Naive thymus-derived CD8-positive, alpha-beta T cell (primary cell): ENCODE data around the gene ATP1B3. TPM values are rescaled to one million over a fixed set of nuclear protein-coding genes. Genes with fewer than 3 reads are reported as not detected.

Experiments
- ATAC-seq, 2 donors: fragments of 150-1000 bp; cut with Tn5 transposase in 1 of 2; sonication (Bioruptor Pico), chemical (Tn5 transposase) in 1 of 2; 1 replicate in 1 of 2; 2 replicates in 1 of 2; pipeline ENCODE4 v1.10.0; 2021; ENCODE audit warnings: mild to moderate bottlenecking in 2 of 2, moderate library complexity in 2 of 2
- POLR2A ChIA-PET: fragments of 350-600 bp; sonication (Branson Sonifier 250); formaldehyde crosslinking; loops from one replicate; lab custom pipeline; 2021; ENCODE audit warnings: antibody characterized with exemption; lab: Charles Lee
- DNase-seq, 10 donors: peaks; one replicate each; pipeline versions ENCODE4 v3.0.0 to v3.0.0-alpha.2; 2020 to 2022
- H3K27ac Mint-ChIP-seq, 10 donors: one replicate each; pipeline ENCODE4 v1.8.0; 2020 to 2022; ENCODE audit warnings: mild to moderate bottlenecking in 10 of 10, mixed read lengths in 10 of 10, moderate library complexity in 4 of 10, inconsistent platforms in 1 of 10
- H3K27me3 Mint-ChIP-seq, 5 donors: one replicate each; pipeline ENCODE4 v1.8.0; 2021 to 2022; ENCODE audit warnings: mixed read lengths in 5 of 5
- H3K36me3 Mint-ChIP-seq, 3 donors: one replicate each; pipeline ENCODE4 v1.8.0; 2020 to 2022; ENCODE audit warnings: mixed read lengths in 3 of 3, mild to moderate bottlenecking in 2 of 3, inconsistent platforms in 1 of 3
- H3K4me1 Mint-ChIP-seq, 4 donors: one replicate each; pipeline ENCODE4 v1.8.0; 2021 to 2022; ENCODE audit warnings: mixed read lengths in 4 of 4
- H3K4me3 Mint-ChIP-seq, 10 donors: one replicate each; pipeline ENCODE4 v1.8.0; 2020 to 2022; ENCODE audit warnings: mild to moderate bottlenecking in 10 of 10, mixed read lengths in 10 of 10, moderate library complexity in 6 of 10, inconsistent platforms in 1 of 10
- H3K9me3 Mint-ChIP-seq, 9 donors: one replicate each; pipeline ENCODE4 v1.8.0; 2020 to 2022; ENCODE audit warnings: mixed read lengths in 9 of 9, mild to moderate bottlenecking in 3 of 9, inconsistent platforms in 1 of 9, moderate library complexity in 1 of 9
- polyA plus RNA-seq, 3 donors: library from polyadenylated mRNA; unstranded; fragments of 300-500 nt; fragmentation: Illumina TruSeq; gene quantifications; one replicate each; pipeline ENCODE4 v1.2.3, GENCODE V29; 2021
- total RNA-seq, 8 experiments: library from RNA in 2 of 8; stranded (reverse) in 2 of 8; gene quantifications; one replicate each; pipeline ENCODE4 v1.2.3 and lab custom pipeline; 2021 to 2026

The ATP1B3 gene
- 10 to 100 TPM; 25.6 to 31.3 TPM for total RNA-seq
- polyA plus RNA-seq: 100 to 1,000 TPM in 1 of 3 donors, 10 to 100 TPM in 2; 69.1 to 104 (median 76.9) TPM
- total RNA-seq (lab: John Stamatoyannopoulos, UW): 21.7 to 239 (median 38.9) reads per million in 6 experiments

DNA sequence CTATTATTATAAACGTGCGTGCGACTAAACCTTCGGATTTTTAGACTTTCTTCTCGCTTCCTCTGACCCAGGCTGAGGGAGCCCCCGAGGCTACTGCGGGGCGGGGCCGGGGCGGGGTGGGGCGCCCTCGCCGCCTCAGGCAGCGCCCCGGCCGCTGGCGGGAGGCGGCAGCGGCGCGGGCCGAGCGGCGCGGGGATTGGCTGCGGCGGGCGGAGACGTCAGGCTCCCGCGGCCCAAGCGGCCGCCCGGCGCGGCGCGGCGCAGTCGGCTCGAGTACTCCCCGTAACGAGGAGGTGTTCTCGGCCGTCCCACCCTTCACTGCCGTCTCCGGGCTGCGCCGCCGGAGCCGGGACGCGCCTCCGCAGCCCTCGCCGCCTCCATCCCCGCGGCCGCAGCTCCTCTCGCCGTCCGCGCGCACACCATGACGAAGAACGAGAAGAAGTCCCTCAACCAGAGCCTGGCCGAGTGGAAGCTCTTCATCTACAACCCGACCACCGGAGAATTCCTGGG, at the start of gene ATP1B3:
Gene ATP1B3 (plus strand): TSS at position 263 of the 510 bp plus-strand sequence. CDS start 159 bp downstream, at position 422.
- peak within 1 kb of the TSS; percentile 86 to 98 (median 94) for H3K27ac Mint-ChIP-seq
- DNase-seq (peak; percentile 73 to 89 (median 79)), ATAC-seq (peak; percentile 73 to 81)
- no peaks in the 10 kb centered on the region for H3K36me3 Mint-ChIP-seq
- H3K27me3 Mint-ChIP-seq: no peaks in the 10 kb centered on the region
- POLR2A ChIA-PET: interaction anchor here (0.7 to 4.4 kb wide), 7 partner anchors 37 to 389 kb away, joined by 3 to 44 read pairs (median 5); partner anchors contain the start of genes RASA2 and RNF7
- peaks cover 9 to 43% (median 34%) of the 10 kb centered on the region in 4 donors for H3K4me1 Mint-ChIP-seq
- peak within 1 kb of the TSS; percentile 84 to 96 (median 91) for H3K4me3 Mint-ChIP-seq
- no peaks in the 10 kb centered on the region for H3K9me3 Mint-ChIP-seq

DNA sequence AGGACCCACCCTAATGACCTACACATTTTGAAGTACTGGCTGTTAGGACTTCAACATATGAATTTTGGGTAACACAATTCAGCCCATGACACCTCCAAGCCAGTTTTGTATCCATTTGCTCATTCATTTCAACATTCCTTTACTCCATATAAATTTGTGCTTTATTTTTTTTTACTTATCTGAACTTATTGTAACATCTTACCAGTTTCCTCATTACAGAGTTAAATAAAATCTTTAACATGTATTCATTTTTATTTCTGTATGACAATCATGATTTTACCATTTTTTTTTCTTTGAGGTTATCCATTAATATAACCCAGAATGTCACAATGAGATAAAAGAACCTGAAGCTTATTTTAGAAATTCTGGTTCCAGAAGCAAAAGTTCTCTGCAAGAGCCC, 48.0 kb upstream of the ATP1B3 start:
- Mint-ChIP-seq H3K4me1 (peaks cover 0 to 3% (median 0%) of the 10 kb centered on the region in 4 donors), H3K4me3 (no peak overlapping the region), H3K9me3 (no peaks in the 10 kb centered on the region), H3K27me3 (no peaks in the 10 kb centered on the region), H3K27ac (peak overlapping the region in 1 of 10 donors; percentile 55), H3K36me3 (no peaks in the 10 kb centered on the region)
- POLR2A ChIA-PET: no interaction called here
- ATAC-seq: no peak
- DNase-seq: no peak

DNA sequence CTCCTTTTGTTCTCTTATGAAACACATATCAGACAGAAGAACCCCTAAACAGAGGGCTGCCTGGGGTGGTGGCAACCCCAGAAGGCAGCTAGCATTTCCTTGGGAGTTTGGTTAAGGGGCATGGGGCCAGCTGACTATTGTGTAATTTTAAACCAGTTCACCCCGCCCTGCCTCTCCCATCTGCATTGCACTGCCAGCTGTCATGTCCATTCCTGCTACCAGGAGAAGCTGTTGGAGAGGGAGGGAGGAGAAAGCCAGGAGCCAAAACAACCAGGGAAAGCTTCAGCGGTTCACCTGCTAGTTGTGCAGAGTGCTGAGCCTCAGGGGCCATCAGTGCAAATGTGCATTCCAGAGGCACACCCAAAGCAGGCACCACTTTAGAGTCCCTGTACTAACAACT, 47.6 kb upstream of the ATP1B3 start:
- Mint-ChIP-seq H3K4me3 (no peak overlapping the region), H3K36me3 (no peaks in the 10 kb centered on the region), H3K27me3 (no peaks in the 10 kb centered on the region), H3K27ac (peak overlapping the region in 1 of 10 donors; percentile 55), H3K9me3 (no peaks in the 10 kb centered on the region), H3K4me1 (peaks cover 0 to 3% (median 0%) of the 10 kb centered on the region in 4 donors)
- no peak for ATAC-seq
- POLR2A ChIA-PET: no interaction called here
- no peak for DNase-seq

DNA sequence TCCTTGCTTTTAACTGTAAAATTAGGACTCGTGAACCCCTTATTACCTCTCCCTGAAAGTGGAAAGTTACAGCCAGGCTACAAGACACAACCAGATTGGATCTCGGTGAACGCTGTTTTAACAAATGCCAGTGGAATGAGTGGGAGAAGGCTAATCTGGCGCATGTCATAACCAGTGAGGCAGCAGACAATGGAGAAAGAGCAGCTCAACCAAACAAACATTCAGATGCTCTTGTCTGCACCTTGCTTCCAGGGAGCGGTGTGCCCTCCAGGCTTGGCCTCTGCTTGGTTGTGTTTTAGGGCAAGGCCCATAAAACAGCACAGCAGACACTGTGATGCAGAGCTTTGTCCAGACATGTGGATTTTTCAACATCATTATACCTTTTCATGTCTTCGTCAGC, 45.9 kb upstream of the ATP1B3 start:
- no peak for ATAC-seq
- H3K4me1 Mint-ChIP-seq: peaks cover 0 to 3% (median 0%) of the 10 kb centered on the region in 4 donors
- no peaks in the 10 kb centered on the region for H3K27me3 Mint-ChIP-seq
- H3K4me3 Mint-ChIP-seq: no peak overlapping the region
- H3K36me3 Mint-ChIP-seq: no peaks in the 10 kb centered on the region
- DNase-seq: no peak
- H3K27ac Mint-ChIP-seq: no peak overlapping the region
- POLR2A ChIA-PET: no interaction called here
- H3K9me3 Mint-ChIP-seq: no peaks in the 10 kb centered on the region

DNA sequence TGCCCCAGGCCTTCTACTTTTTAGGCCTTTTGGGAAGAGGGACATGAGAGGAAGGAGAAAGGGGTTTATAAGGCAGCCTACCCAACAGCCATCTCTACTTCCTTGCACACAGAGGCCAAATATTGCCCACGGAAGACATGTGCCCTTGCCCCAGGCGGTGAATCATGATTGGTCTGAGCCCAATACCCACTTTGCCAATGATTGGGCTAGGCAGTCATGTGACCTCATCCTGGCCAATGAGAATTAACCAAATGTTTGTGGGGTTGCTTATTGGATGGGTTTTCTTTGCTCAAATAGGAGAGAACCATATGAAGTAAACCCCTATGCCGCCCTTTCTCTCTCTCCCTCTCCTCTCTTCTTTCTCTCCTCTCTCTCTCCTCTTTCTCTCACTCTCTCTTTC, 42.2 kb upstream of the ATP1B3 start:
- Mint-ChIP-seq H3K4me3 (no peak overlapping the region), H3K36me3 (no peaks in the 10 kb centered on the region), H3K27me3 (no peaks in the 10 kb centered on the region), H3K27ac (no peak overlapping the region), H3K9me3 (no peaks in the 10 kb centered on the region), H3K4me1 (peaks cover 0 to 3% (median 0%) of the 10 kb centered on the region in 4 donors)
- DNase-seq: no peak
- ATAC-seq: no peak
- POLR2A ChIA-PET: interaction anchor here (0.7 kb wide), 1 partner anchor 81 kb away, joined by 4 read pairs; no protein-coding TSS in a partner anchor

DNA sequence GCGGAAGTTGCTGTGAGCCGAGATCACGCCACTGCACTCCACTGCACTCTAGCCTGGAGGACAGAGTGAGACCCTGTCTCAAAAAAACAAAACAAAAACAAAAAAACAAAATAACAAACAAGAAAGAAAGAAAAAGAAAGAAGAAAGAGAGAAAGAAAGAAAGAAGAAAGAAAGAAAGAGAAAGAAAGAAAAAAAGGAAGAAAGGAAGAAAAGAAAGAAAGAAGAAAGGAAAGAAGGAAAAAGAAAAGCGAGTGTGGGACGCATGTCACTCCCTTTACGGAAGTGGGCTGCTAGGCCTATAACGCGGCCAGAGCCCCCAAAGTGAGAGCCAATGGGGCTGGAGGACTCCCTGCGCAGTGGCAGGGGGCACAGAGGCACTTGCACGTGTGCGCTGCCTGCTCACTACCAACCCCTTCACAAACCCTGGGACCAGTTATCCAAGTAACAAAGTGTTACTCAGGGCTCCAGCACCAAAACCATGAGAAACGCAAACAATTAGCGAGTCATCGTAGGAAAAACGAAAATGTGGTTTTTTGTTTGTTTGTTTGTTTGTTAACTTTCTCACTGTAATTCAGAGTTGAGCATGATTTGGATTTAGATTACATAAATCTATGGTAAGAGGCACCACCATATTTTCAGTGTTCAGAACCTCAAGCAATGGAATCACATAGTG, 40.8 kb upstream of the ATP1B3 start:
- Mint-ChIP-seq H3K27me3 (no peaks in the 10 kb centered on the region), H3K9me3 (no peaks in the 10 kb centered on the region), H3K36me3 (no peaks in the 10 kb centered on the region), H3K4me1 (peaks cover under 1 to 5% (median 2%) of the 10 kb centered on the region in 4 donors), H3K27ac (no peak overlapping the region), H3K4me3 (no peak overlapping the region)
- POLR2A ChIA-PET: no interaction called here
- DNase-seq: no peak
- ATAC-seq: no peak

DNA sequence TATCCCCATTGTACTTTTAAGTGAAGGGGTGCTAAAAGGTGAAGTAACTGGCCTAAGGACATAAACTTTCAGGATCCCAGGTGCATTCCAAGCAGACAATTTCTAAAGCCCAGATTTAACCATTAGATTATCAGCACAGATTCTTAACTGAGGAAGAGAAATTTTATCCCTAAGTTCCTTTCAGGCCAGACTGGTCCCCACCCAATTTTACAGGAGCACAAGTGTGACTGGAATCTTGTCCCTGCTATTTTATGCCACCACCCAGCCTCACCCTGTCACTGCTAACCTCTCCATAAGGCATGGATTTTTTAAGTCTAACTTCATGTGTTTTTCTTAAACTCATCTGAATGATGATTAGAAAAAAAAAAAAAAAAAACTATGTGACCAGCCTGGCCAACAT, 37.1 kb upstream of the ATP1B3 start:
- H3K4me1 Mint-ChIP-seq: peaks cover 8 to 10% (median 9%) of the 10 kb centered on the region in 4 donors
- ATAC-seq: no peak
- no peaks in the 10 kb centered on the region for H3K9me3 Mint-ChIP-seq
- POLR2A ChIA-PET: no interaction called here
- H3K27ac Mint-ChIP-seq: no peak overlapping the region
- no peak overlapping the region for H3K4me3 Mint-ChIP-seq
- H3K36me3 Mint-ChIP-seq: no peaks in the 10 kb centered on the region
- no peak for DNase-seq
- peaks cover 0 to 3% (median 0%) of the 10 kb centered on the region in 5 donors for H3K27me3 Mint-ChIP-seq

DNA sequence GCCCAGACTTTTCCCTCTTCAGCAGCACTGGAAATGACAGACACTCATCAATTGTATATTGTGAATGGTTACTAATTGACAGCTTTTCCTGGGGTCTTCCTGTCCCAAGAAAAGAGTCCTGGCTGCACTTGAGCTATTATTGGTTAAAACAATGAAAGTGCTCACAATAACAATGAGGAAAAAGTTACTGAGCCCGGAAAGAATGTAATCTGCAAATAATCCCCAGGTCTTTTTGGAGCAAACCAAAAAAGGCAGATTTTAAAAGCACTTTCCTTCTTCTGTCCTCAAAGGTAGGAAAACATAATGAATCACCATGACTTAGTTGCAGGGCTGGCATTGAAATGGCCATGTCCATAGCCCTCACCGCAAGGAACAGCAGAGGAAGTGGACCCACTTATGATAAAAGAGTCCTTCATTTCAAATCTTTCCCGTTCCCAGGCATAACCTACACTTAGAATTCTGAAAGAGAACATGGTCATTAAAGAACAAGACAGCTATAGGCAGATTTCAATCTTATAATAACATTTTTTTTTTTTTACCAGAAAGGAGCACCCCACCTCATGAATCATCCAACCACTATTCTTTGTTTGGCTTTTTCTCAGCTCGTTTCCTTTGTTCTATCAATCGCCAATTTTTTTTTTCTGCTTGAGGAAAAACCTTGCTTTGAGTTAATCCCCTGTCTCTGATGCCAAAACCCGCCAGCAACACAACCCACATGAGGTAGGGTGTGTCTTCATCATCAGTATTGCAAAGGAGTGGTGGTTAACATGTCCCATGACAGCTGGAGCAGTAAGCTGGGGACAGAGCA, 35.5 kb upstream of the ATP1B3 start:
- Mint-ChIP-seq H3K9me3 (no peaks in the 10 kb centered on the region), H3K4me1 (peaks cover 8 to 11% (median 9%) of the 10 kb centered on the region in 4 donors), H3K4me3 (no peak overlapping the region), H3K27ac (peak overlapping the region in 4 of 10 donors; percentile 1 to 39 (median 13)), H3K36me3 (no peaks in the 10 kb centered on the region), H3K27me3 (peaks cover 0 to 3% (median 0%) of the 10 kb centered on the region in 5 donors)
- no peak for DNase-seq
- POLR2A ChIA-PET: interaction anchor here (1.3 to 1.6 kb wide), 2 partner anchors 43 to 101 kb away, joined by 3 to 4 read pairs; no protein-coding TSS in a partner anchor
- ATAC-seq: peak in 1 of 2 donors; percentile 44

DNA sequence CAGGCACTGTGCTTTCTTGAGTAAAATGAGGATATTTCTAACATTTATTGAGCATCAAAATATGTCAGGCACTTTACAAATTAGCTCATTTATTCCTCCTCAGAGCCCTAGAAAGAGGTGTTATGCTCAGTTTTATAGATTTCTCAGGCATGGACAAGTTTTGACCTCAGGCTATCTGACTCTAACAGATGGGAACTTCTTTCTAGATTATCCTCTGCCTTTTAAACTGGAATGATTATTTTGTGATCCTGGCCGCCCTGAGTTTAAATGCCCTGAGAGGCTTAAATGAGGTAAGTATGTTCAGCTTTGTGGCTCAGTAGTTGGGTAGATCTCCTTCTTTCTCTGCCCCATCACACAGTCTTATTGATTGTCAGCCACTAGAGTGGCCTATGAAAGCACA, 32.3 kb upstream of the ATP1B3 start:
- ATAC-seq: no peak
- POLR2A ChIA-PET: interaction anchor here (0.6 to 2.9 kb wide), 3 partner anchors 18 to 106 kb away, joined by 3 to 10 read pairs (median 4); partner anchors contain the start of gene RNF7
- Mint-ChIP-seq H3K4me3 (no peak overlapping the region), H3K27ac (peak overlapping the region in 1 of 10 donors; percentile 51), H3K4me1 (peaks cover 8 to 11% (median 10%) of the 10 kb centered on the region in 4 donors), H3K9me3 (no peaks in the 10 kb centered on the region), H3K36me3 (no peaks in the 10 kb centered on the region), H3K27me3 (peaks cover 0 to 3% (median 0%) of the 10 kb centered on the region in 5 donors)
- no peak for DNase-seq

DNA sequence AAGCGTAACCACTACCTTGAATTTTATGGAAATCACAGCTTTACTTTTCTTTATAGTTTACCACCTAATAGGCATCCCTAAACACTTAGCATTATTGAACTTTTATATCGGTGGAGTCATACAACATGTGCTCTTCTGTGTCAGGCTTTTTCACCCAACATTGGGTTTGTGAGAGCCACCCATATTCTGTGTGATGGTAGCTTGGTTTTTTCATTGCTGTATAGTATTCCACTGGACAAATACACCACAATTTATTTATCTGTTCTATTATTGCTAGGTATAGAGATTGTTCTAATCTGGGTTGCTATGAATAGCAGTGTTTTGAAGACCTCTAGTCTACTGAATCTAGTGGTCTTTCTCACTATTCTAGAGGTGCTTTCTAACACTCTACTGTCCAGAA, 31.6 kb upstream of the ATP1B3 start:
- H3K27ac Mint-ChIP-seq: no peak overlapping the region
- peaks cover 8 to 16% (median 11%) of the 10 kb centered on the region in 4 donors for H3K4me1 Mint-ChIP-seq
- POLR2A ChIA-PET: interaction anchor here (1.4 to 2.9 kb wide), 2 partner anchors 105 to 107 kb away, joined by 4 to 10 read pairs; partner anchors contain the start of gene RNF7
- H3K4me3 Mint-ChIP-seq: no peak overlapping the region
- H3K27me3 Mint-ChIP-seq: peaks cover 0 to 5% (median 0%) of the 10 kb centered on the region in 5 donors
- H3K9me3 Mint-ChIP-seq: no peaks in the 10 kb centered on the region
- DNase-seq (no peak), ATAC-seq (no peak)
- H3K36me3 Mint-ChIP-seq: no peaks in the 10 kb centered on the region

DNA sequence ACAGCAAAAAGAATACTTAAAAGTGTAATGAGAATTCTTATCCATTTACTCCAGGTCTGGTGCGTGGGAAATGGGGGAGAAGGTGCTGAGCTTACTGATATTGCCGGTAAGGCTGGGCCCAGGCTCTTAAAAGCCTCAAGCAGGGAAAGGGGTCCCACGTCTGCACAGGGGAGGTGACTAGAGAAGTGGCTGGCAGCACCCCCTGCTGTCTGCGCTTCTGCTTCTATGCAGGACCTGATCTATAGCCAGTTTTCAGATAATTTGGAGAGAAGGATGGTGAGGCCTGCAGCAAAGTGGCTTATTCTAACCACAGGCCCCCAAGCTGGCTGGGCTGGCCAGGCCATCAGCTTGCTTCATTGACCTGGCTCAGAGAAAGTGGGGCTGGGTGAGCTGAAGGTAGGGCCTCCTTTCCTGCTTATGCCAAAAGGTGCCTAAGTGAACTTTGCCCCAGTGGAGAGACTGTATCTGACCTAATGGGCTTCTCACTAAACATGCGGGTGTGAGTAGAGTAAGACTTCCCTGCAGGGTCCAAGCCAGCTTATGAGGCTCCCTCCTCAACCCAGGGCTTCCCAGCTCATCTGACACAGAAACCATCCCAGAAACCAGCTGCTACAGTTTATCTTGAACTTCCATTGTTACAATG, 30.9 kb upstream of the ATP1B3 start:
- peak overlapping the region in 2 of 10 donors; percentile 19 to 22 for H3K27ac Mint-ChIP-seq
- peak; percentile 77 to 96 for ATAC-seq
- H3K27me3 Mint-ChIP-seq: peaks cover 0 to 5% (median 0%) of the 10 kb centered on the region in 5 donors
- no peak overlapping the region for H3K4me3 Mint-ChIP-seq
- H3K4me1 Mint-ChIP-seq: peaks cover 7 to 16% (median 10%) of the 10 kb centered on the region in 4 donors
- POLR2A ChIA-PET: interaction anchor here (1.4 to 2.9 kb wide), 2 partner anchors 105 to 108 kb away, joined by 4 to 10 read pairs; partner anchors contain the start of gene RNF7
- H3K36me3 Mint-ChIP-seq: no peaks in the 10 kb centered on the region
- DNase-seq: peak; percentile 15 to 80 (median 40)
- H3K9me3 Mint-ChIP-seq: no peaks in the 10 kb centered on the region

DNA sequence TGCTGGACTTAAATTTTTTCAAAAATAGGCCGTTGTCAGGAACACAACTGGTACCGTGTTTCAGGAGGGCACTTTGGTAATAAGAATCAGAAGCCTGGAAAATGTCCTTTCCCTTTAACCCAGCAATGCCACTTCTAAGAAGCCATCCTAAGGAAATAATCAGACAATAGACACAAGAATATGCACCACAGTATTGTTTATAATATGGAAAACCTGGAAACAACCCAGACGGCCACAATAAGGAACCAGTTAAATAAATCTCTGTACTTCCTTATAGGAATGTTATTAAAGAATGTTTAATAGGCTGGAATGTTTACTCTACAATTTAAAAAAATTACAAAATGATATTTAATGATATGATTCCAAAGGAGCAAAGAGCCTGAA, 30.4 kb upstream of the ATP1B3 start:
- H3K4me1 Mint-ChIP-seq: peaks cover 3 to 12% (median 5%) of the 10 kb centered on the region in 4 donors

More for the DNA sequence above, 30.4 kb upstream of the ATP1B3 start:
- Mint-ChIP-seq H3K27me3 (peaks cover 0 to 5% (median 0%) of the 10 kb centered on the region in 5 donors), H3K9me3 (no peaks in the 10 kb centered on the region), H3K36me3 (no peaks in the 10 kb centered on the region), H3K4me3 (no peak overlapping the region), H3K27ac (no peak overlapping the region)
- no peak for ATAC-seq
- DNase-seq: no peak
- POLR2A ChIA-PET: interaction anchor here (2.9 kb wide), 1 partner anchor 108 kb away, joined by 10 read pairs; the partner anchor contains the start of gene RNF7
